HG02840 (cell line): ENCODE data around the gene ZNF653.
"Not testable (repeated sequence)": the region's sequence is repeated elsewhere in the genome, so short reads cannot be mapped to it uniquely, and the experiment has no call there.

Experiments used
- ATAC-seq: cut with Tn5 transposase; IDR thresholded peaks from one replicate; pipeline ENCODE4 v1.9.1; 2021; ENCODE audit warnings: mild to moderate bottlenecking, moderate library complexity, moderate number of reproducible peaks; ENCODE audit not compliant: unreplicated experiment, low FRiP score

Gene ZNF653

DNA sequence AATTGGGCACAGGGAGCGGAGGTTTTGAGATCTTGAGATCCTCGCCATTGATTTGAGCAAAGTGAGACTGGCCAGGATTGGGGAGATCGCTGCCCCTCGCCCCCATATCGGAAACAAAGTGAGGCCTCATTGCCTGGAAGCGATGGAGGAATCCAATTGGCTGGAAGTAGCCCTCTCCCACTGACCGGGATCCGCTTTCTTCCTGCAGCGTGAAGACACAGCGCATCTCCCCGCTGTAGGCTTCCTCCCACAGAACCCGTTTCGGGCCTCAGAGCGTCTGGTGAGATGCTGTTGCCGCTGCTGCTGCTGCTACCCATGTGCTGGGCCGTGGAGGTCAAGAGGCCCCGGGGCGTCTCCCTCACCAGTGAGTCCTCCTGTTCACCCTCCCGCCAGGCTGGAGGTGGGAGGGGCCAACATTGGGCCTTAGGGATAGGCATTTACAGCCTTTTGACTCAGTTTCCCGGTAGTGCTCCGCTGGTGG is 69.8 kb downstream of the ZNF653 start:
- no peak for ATAC-seq

DNA sequence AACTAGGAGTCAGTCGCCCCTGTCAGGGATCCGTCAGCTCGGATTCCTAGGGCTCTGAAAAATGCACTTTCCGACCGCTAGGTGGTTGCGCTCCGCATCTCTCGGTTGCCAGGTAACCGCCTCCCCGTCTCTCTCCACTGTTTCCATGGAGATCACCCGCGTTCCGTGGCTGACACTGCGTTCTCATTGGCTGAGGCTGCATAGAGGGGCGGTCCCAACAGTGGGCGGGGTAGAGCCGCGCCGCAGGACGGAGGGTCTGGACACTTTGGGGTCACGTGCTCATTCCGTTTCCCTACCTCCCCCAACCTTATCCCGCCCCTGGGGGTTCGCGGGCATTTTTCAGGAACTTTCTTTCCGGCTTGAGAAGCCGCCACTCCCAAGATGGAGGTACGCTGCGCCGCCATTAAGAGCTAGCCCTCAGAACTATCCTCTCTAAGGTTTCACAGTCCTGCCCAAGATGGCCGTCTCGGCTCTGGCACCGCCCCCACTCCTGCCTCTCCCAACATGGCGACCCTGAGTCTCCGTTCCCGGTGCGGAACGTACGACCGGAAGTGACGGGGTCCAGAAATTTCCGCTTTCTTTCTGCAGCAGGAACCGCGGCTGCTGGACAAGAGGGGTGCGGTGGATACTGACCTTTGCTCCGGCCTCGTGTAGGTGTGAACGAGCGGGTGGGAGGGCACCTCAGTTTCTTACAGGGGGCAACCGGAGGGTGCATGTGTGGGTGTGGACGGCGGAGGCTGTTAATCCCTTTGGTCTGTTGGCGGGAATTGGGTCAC is 70.4 kb downstream of the ZNF653 start, which contains the start of the genes ODAD3 and PRKCSH:
ODAD3 (minus strand) TSS at position 65 of the 776 bp plus-strand sequence. CDS start 105 bp downstream, outside the sequence.
PRKCSH (plus strand) TSS at position 579 of the 776 bp plus-strand sequence. CDS start 483 bp downstream, outside the sequence.
- ATAC-seq, result peak; percentile 89

DNA sequence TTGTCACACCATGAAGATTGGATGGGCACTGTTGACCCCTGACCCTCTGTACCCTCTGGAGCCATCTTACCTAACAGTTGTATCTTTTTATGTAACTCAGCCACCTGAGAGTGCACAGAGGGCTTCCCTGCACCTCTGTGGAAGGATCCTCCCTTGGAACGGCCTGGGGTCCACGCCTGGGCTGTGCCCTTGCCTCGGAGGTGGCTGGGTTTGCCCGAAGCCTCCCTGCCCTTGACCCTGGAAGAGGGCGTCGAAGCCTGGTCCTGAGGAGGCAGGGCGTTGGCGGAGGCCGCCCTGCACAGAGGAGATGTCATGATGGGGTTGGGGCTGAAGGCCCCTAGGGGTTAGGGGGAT is 71.0 kb downstream of the ZNF653 start:
- ATAC-seq, result peak; percentile 5

DNA sequence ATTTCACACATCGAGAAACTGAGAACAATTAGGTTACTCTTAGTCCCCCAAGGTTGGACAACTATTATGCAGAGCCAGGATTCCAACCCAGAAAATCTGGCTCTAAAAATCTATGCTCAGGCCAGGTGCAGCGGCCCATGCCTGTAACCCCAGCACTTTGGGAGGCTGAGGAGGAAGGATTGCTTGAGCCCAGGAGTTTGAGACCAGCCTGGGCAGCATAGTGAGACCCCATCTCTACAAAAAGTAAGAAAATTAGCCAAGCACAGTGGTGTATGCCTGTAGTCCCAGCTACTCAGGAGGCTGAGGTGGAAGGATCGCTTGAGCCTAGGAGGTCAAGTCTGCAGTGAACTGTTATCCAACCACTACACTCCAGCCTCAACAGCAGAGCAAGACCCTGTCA is 72.1 kb downstream of the ZNF653 start:
- not testable (repeated sequence) for ATAC-seq
